Chondrocyte (in vitro differentiated cells): ENCODE results near the gene SUGCT. TPM values are rescaled to one million over a fixed set of nuclear protein-coding genes. Genes with fewer than 3 reads are reported as not detected.

Experiments
- DNase-seq: peaks from one replicate; pipeline ENCODE4 v3.0.0; 2021; ENCODE audit warnings: mixed read lengths, low spot score
- H3K27ac Mint-ChIP-seq: one replicate; pipeline ENCODE4 v1.8.0; 2021; ENCODE audit warnings: mild to moderate bottlenecking, moderate library complexity, mixed read lengths; ENCODE audit not compliant: unreplicated experiment
- H3K27me3 Mint-ChIP-seq: 2 replicates; pipeline ENCODE4 v1.8.0; 2021; ENCODE audit warnings: low read depth, mixed read lengths
- H3K36me3 Mint-ChIP-seq: 2 replicates; pipeline ENCODE4 v1.8.0; 2021; ENCODE audit warnings: low read depth, mixed read lengths
- H3K4me1 Mint-ChIP-seq: 2 replicates; pipeline ENCODE4 v1.8.0; 2021; ENCODE audit warnings: low read depth, mild to moderate bottlenecking, mixed read lengths
- H3K4me3 Mint-ChIP-seq: one replicate; pipeline ENCODE4 v1.8.0; 2021; ENCODE audit warnings: mild to moderate bottlenecking, moderate library complexity, mixed read lengths; ENCODE audit not compliant: unreplicated experiment
- H3K9me3 Mint-ChIP-seq: 2 replicates; pipeline ENCODE4 v1.8.0; 2021; ENCODE audit warnings: low read depth, mixed read lengths
- CTCF ChIP-seq: fragments of 200-600 bp; sonication (generic); IDR thresholded peaks from 2 replicates; pipeline ENCODE4 v1.5.0; 2021; ENCODE audit warnings: antibody characterized with exemption, mild to moderate bottlenecking, moderate library complexity
- total RNA-seq: library from RNA; stranded (reverse); gene quantifications from 3 replicates; pipeline ENCODE4 v1.2.1, GENCODE V29; 2021

SUGCT gene
- total RNA-seq, 1 donor from 2014 or later: 34.4 TPM

DNA sequence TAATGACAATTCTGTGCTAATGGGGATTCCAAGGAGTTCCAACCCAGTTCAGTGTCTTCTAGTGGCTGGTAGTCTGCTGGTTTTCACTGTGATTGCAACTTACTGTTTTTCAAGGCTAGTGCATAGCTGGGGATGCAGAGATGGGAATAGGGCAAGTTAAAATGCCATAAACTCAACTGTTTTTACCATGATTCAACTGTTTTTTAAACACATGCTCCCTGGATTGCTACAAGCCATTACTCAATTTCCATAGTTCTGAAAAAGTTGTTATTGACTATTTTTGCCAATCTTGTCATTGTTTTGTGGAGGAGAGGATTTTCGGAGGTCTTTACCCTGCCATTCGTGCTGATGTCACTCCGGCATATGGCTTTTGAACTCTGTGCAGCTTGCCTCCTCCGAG, 245.3 kb downstream of the SUGCT start:
- no peak overlapping the region for H3K4me3 Mint-ChIP-seq
- TF ChIP-seq CTCF: no peak
- no peak for DNase-seq
- peaks cover 4% of the 10 kb centered on the region for H3K4me1 Mint-ChIP-seq
- no peaks in the 10 kb centered on the region for H3K27me3 Mint-ChIP-seq
- peaks cover 15% of the 10 kb centered on the region for H3K36me3 Mint-ChIP-seq
- H3K9me3 Mint-ChIP-seq: peaks cover 24% of the 10 kb centered on the region
- H3K27ac Mint-ChIP-seq: no peak overlapping the region

DNA sequence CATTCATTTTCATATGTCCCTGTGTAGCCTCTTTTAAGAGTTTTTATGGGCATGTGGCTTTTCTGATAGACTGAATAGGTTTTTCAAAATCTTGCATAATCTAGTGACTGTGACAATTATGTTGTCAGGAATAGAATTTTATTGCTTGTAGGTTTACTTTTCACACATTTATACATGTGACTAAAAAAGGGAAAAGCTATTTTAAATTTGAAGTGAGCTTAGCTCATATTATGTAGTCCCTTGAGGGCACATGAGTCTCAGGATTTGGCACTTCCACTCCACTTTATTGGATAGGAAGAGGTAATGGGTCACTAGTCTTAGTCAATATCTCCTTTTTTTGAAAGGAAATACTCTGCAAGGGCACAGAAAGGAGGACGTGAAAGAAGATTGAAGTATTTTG, 247.3 kb downstream of the SUGCT start:
- no peak for DNase-seq
- Mint-ChIP-seq H3K36me3 (peaks cover 15% of the 10 kb centered on the region), H3K4me3 (no peak overlapping the region), H3K27me3 (no peaks in the 10 kb centered on the region), H3K9me3 (peaks cover 24% of the 10 kb centered on the region), H3K4me1 (peaks cover 4% of the 10 kb centered on the region), H3K27ac (no peak overlapping the region)
- TF ChIP-seq CTCF: no peak

- H3K36me3 Mint-ChIP-seq: peaks cover 4% of the 10 kb centered on the region
- no peaks in the 10 kb centered on the region for H3K27me3 Mint-ChIP-seq
- no peak overlapping the region for H3K4me3 Mint-ChIP-seq
- no peak for TF ChIP-seq CTCF
- DNase-seq: no peak
- H3K4me1 Mint-ChIP-seq: peaks cover 28% of the 10 kb centered on the region
- H3K27ac Mint-ChIP-seq: no peak overlapping the region
- peaks cover 5% of the 10 kb centered on the region for H3K9me3 Mint-ChIP-seq
Observed at GRCh38 chr7:40393660-40394059, 258.9 kb downstream of the SUGCT start.

DNA sequence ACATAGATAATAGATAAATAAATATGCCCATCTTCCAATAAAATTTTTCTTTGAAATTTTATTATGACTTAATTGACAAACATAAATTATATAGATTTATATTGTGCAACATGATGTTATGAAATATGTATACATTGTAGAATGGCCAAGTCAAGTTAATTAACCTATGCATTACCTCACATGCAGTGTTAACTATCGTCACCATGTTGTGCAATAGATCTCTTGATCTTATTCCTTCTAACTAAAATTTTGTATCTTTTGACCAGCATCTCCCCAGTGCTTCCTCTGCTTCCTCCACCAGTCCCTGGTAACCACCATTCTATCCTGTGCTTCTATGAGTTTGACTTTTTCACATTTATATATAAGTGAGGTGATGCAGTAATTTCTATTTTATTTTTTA, 259.6 kb downstream of the SUGCT start:
- Mint-ChIP-seq H3K36me3 (peaks cover 4% of the 10 kb centered on the region), H3K9me3 (peaks cover 5% of the 10 kb centered on the region), H3K27me3 (no peaks in the 10 kb centered on the region), H3K4me3 (no peak overlapping the region), H3K4me1 (peaks cover 30% of the 10 kb centered on the region), H3K27ac (no peak overlapping the region)
- DNase-seq: no peak
- TF ChIP-seq CTCF: no peak

GRCh38 chr7:40400525-40400924, 265.7 kb downstream of the SUGCT start:
- no peak for DNase-seq
- Mint-ChIP-seq H3K4me1 (peaks cover 71% of the 10 kb centered on the region), H3K4me3 (no peak overlapping the region), H3K27ac (no peak overlapping the region), H3K36me3 (peaks cover 5% of the 10 kb centered on the region), H3K27me3 (no peaks in the 10 kb centered on the region), H3K9me3 (peaks cover 13% of the 10 kb centered on the region)
- TF ChIP-seq CTCF: no peak
